Upper lobe of left lung (tissue), 4 donors: ENCODE results near the gene COL18A1.

Source experiments
- EP300 ChIP-seq, 4 donors: sonication (generic); formaldehyde crosslinking; IDR thresholded peaks; one replicate each; pipeline ENCODE4 v1.5.1; 2017; ENCODE audit warnings: antibody characterized with exemption in 4 of 4, control low read depth in 2 of 4
- POLR2A ChIP-seq, 4 donors: fragments of 450-650 bp; IDR thresholded peaks; one replicate each; pipeline ENCODE4 v1.5.1; 2016 to 2017; ENCODE audit warnings: antibody characterized with exemption in 4 of 4, mild to moderate bottlenecking in 2 of 4
- POLR2AphosphoS5 ChIP-seq, 2 donors: sonication (generic); formaldehyde crosslinking; IDR thresholded peaks; one replicate each; pipeline ENCODE4 v1.5.1; 2017; ENCODE audit warnings: antibody characterized with exemption in 2 of 2
- TF ChIP-seq, protein P1 (sequence below), 6 experiments: fragments of 450-650 bp in 4 of 6; fragments of 200-600 bp in 2 of 6; sonication (generic) in 2 of 6; IDR thresholded peaks; one replicate each; pipeline ENCODE4 v1.5.1; 2016 to 2019; ENCODE audit warnings: antibody characterized with exemption in 6 of 6

DNA sequence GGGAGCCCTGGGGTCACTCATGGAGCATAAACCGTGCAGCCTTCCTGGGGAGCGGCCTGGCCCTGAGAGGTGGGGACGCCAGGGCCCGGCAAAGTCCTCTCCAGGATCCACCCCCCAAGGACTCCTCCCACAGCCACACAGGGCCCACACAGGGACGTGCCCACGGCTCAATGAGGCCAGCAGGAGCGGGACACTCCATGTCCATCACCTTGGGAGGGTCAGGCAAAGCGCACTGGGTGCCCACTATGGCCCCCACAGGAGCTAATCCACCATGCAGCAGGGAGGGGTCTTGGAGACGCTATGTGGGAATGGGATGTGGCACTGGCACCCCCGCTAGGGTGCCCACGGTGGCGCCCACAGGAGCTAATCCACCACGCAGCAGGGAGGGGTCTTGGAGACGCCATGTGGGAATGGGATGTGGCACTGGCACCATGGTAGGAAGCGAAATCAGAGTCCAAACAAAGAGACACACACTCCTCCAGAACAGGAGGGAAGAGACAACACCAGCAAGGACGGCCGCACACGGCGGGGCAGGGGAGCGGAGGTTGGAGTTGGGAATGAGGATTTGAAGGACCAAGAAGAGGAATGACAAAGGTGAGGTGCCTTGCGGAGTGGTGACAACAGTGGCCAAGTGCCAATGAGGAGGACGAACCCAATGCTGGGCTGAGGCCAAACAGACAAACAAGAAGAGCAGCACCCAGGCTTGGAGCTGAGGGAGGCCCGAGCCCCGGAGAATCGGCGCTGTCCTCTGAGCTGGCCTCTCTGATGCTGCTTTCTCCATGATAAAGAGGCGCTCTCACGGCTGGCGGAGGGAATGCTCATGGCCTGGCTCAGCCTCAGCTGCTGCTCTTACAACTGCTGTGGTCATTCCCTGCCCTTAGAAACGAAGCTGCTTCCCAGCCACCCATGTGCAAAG, 155.4 kb downstream of the COL18A1 start:
- TF ChIP-seq, protein P1, sequence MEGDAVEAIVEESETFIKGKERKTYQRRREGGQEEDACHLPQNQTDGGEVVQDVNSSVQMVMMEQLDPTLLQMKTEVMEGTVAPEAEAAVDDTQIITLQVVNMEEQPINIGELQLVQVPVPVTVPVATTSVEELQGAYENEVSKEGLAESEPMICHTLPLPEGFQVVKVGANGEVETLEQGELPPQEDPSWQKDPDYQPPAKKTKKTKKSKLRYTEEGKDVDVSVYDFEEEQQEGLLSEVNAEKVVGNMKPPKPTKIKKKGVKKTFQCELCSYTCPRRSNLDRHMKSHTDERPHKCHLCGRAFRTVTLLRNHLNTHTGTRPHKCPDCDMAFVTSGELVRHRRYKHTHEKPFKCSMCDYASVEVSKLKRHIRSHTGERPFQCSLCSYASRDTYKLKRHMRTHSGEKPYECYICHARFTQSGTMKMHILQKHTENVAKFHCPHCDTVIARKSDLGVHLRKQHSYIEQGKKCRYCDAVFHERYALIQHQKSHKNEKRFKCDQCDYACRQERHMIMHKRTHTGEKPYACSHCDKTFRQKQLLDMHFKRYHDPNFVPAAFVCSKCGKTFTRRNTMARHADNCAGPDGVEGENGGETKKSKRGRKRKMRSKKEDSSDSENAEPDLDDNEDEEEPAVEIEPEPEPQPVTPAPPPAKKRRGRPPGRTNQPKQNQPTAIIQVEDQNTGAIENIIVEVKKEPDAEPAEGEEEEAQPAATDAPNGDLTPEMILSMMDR (IDR thresholded peaks at IDR 0.05): no peak
- TF ChIP-seq POLR2AphosphoS5 (IDR thresholded peaks at IDR 0.05) (no peak), POLR2A (IDR thresholded peaks at IDR 0.05) (no peak), EP300 (IDR thresholded peaks at IDR 0.05) (no peak)
